CD8-positive, alpha-beta memory T cell (primary cell): ENCODE results near the gene GAL3ST2. TPM values are rescaled to one million over a fixed set of nuclear protein-coding genes. Genes with fewer than 3 reads are reported as not detected.

Experiments
- CTCF ChIA-PET: fragments of 350-600 bp; sonication (Branson Sonifier 250); formaldehyde crosslinking; loops from one replicate; lab custom pipeline; 2021; ENCODE audit warnings: antibody characterized with exemption; lab: Charles Lee
- POLR2A ChIA-PET: fragments of 350-600 bp; sonication (Branson Sonifier 250); formaldehyde crosslinking; loops from one replicate; lab custom pipeline; 2021; ENCODE audit warnings: antibody characterized with exemption; lab: Charles Lee
- DNase-seq, 5 donors: peaks; one replicate each; pipeline versions ENCODE4 v3.0.0 to v3.0.0-alpha.2; 2020 to 2022; ENCODE audit warnings: mixed read lengths in 1 of 5
- H3K27ac ChIP-seq: one replicate; pipeline ENCODE4 v1.7.0; 2013; ENCODE audit warnings: low read depth, mild to moderate bottlenecking, low read length, moderate library complexity
- H3K27me3 ChIP-seq: 2 replicates; pipeline ENCODE4 v1.7.0; 2013; ENCODE audit warnings: low read length, mild to moderate bottlenecking; ENCODE audit not compliant: insufficient read depth, poor library complexity, severe bottlenecking
- H3K36me3 ChIP-seq: 2 replicates; pipeline ENCODE4 v1.7.0; 2013; ENCODE audit warnings: mild to moderate bottlenecking, low read length, moderate library complexity; ENCODE audit not compliant: insufficient read depth
- H3K4me1 ChIP-seq: 2 replicates; pipeline ENCODE4 v1.7.0; 2013; ENCODE audit warnings: mild to moderate bottlenecking, low read length, moderate library complexity; ENCODE audit not compliant: insufficient read depth
- H3K4me3 ChIP-seq: 2 replicates; pipeline ENCODE4 v1.7.0; 2013; ENCODE audit warnings: mild to moderate bottlenecking, low read length
- H3K9me3 ChIP-seq: 2 replicates; pipeline ENCODE4 v1.7.0; 2013; ENCODE audit warnings: mild to moderate bottlenecking, low read length
- H3K27ac Mint-ChIP-seq, 8 donors: one replicate each; pipeline ENCODE4 v1.8.0; 2020 to 2021; ENCODE audit warnings: mixed read lengths in 8 of 8, mild to moderate bottlenecking in 6 of 8, inconsistent platforms in 3 of 8, moderate library complexity in 3 of 8
- H3K27me3 Mint-ChIP-seq, 2 donors: one replicate each; pipeline ENCODE4 v1.8.0; 2020 to 2021; ENCODE audit warnings: mixed read lengths in 2 of 2, mild to moderate bottlenecking in 1 of 2, moderate library complexity in 1 of 2
- H3K36me3 Mint-ChIP-seq, 3 donors: one replicate each; pipeline ENCODE4 v1.8.0; 2020 to 2021; ENCODE audit warnings: mixed read lengths in 3 of 3, inconsistent platforms in 1 of 3, mild to moderate bottlenecking in 1 of 3
- H3K4me1 Mint-ChIP-seq, 3 donors: one replicate each; pipeline ENCODE4 v1.8.0; 2020 to 2021; ENCODE audit warnings: mixed read lengths in 3 of 3, inconsistent platforms in 1 of 3, mild to moderate bottlenecking in 1 of 3
- H3K4me3 Mint-ChIP-seq, 7 donors: one replicate each; pipeline ENCODE4 v1.8.0; 2020 to 2021; ENCODE audit warnings: mixed read lengths in 7 of 7, mild to moderate bottlenecking in 6 of 7, moderate library complexity in 4 of 7, inconsistent platforms in 2 of 7
- H3K9me3 Mint-ChIP-seq, 5 donors: one replicate each; pipeline ENCODE4 v1.8.0; 2020 to 2022; ENCODE audit warnings: mixed read lengths in 5 of 5, mild to moderate bottlenecking in 3 of 5, moderate library complexity in 2 of 5, inconsistent platforms in 1 of 5
- polyA plus RNA-seq: library from polyadenylated mRNA; unstranded; fragments of 300-500 nt; fragmentation: Illumina TruSeq; gene quantifications from one replicate; pipeline ENCODE4 v1.2.3, GENCODE V29; 2021
- total RNA-seq, 2 experiments: library from RNA; stranded (reverse); gene quantifications; one replicate each; pipeline ENCODE4 v1.2.3, GENCODE V29; 2021

The GAL3ST2 gene
- total and polyA plus RNA-seq, 3 experiments from 2014 or later: 0.16 TPM; not detected in 2

DNA sequence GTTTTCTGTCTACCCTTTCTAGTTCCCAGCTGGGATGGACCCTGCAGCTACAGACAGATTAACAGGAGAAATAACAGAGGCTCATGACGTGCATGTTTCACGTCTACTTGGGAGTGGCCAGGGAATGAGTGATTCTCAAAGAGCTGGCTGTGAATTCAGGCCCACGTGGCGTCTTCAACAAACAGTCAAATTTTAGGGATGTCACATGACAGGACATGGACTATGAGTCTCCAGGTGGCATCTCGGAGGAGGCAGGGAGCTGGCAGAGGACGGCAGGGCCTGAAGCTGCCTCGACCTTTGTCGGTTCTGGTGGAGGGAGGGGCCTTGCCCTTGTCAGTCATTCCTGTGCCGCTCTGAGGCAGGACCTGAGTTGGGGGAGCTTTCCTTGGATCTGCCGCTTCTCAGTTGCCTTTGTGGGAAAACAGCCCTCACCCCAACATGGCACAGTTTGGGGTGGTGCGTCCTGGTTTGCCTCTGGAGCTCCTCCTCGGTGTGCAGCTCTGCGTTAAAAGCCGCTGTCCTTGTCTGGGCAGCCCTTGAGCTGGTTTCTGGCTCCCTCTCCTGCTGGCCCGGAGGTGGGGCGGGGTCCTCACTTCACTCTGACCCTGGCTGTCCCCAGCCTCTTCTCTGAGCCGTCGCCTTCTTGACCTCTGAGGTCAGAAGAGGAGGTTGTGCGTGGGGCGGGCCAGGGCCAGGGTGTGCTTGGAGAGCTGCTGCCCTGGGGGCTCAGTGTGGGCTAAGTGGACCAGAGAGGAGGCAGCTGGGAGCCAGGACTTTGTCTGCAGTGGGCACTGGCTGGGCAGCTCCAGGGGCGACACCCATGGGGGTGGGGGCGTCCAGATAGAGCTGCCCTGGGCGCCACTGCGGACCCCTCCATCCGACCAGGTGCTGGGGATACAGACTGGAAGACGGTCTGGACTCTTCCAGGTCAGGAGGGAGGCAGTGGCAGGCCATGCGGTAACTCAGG is 12.1 kb upstream of the GAL3ST2 start:
- H3K27ac ChIP-seq: peak overlapping the region; percentile 85
- CTCF ChIA-PET: interaction anchor here (0.8 to 4.3 kb wide), 4 partner anchors 22 to 40 kb away, joined by 3 to 14 read pairs (median 4); partner anchors contain the start of gene D2HGDH
- POLR2A ChIA-PET: interaction anchor here (0.5 to 2.5 kb wide), 3 partner anchors 14 to 104 kb away, joined by 3 to 22 read pairs (median 22); partner anchors contain the start of genes D2HGDH and RTP5
- no peaks in the 10 kb centered on the region for H3K36me3 ChIP-seq
- no peaks in the 10 kb centered on the region for H3K9me3 ChIP-seq
- Mint-ChIP-seq H3K9me3 (peaks cover 0 to 3% (median 2%) of the 10 kb centered on the region in 5 donors), H3K27ac (peak overlapping the region; percentile 43 to 100 (median 96)), H3K4me3 (peak overlapping the region in 5 of 7 donors; percentile 19 to 87 (median 84)), H3K27me3 (peaks cover 0 to 8% of the 10 kb centered on the region in 2 donors), H3K4me1 (peaks cover 28 to 44% (median 33%) of the 10 kb centered on the region in 3 donors), H3K36me3 (peaks cover 4 to 10% (median 9%) of the 10 kb centered on the region in 3 donors)
- peaks cover 22% of the 10 kb centered on the region for H3K4me1 ChIP-seq
- no peak overlapping the region for H3K4me3 ChIP-seq
- peak in 2 of 5 donors; percentile 21 to 49 for DNase-seq
- no peaks in the 10 kb centered on the region for H3K27me3 ChIP-seq

DNA sequence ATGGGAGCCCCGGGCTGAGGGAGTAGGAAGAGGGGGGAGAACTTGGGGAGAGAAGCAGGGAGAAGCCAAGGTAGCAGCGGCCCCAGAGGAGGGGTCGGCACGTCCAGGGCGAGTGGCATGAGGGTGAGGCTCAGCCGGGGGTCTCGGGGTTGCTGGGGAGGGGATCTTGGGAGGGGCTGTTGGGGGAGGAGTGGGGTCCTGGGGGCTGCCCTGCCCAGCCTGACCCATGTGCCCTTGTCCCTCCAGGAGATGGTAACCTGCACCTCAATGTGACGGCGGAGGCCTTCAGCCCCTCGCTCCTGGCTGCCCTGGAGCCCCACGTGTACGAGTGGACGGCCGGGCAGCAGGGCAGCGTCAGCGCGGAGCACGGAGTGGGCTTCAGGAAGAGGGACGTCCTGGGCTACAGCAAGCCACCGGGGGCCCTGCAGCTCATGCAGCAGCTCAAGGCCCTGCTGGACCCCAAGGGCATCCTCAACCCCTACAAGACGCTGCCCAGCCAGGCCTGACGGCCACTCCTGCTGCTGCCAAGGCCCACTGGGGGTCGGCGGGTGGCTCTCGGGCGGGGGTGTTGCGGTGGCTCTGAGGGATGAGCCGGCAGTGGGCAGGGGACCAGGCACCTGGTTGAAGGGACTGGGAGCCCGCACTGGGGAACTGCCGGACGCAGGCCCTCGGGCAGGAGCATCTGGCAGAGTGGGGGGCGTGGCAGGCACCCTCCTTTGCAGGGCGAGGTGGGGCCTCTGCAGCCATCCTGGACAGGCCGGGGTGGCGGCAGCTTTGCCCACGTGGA is 9.0 kb upstream of the GAL3ST2 start:
- Mint-ChIP-seq H3K4me1 (peaks cover 25 to 42% (median 28%) of the 10 kb centered on the region in 3 donors), H3K27ac (no peak overlapping the region), H3K36me3 (peaks cover 0 to 2% (median 0%) of the 10 kb centered on the region in 3 donors), H3K9me3 (no peaks in the 10 kb centered on the region), H3K4me3 (no peak overlapping the region), H3K27me3 (peaks cover 0 to 3% of the 10 kb centered on the region in 2 donors)
- Histone ChIP-seq H3K27me3 (no peaks in the 10 kb centered on the region), H3K27ac (no peak overlapping the region), H3K4me3 (no peak overlapping the region), H3K36me3 (no peaks in the 10 kb centered on the region), H3K9me3 (no peaks in the 10 kb centered on the region), H3K4me1 (peaks cover 26% of the 10 kb centered on the region)
- ChIA-PET CTCF (no interaction called here), POLR2A (no interaction called here)
- no peak for DNase-seq

DNA sequence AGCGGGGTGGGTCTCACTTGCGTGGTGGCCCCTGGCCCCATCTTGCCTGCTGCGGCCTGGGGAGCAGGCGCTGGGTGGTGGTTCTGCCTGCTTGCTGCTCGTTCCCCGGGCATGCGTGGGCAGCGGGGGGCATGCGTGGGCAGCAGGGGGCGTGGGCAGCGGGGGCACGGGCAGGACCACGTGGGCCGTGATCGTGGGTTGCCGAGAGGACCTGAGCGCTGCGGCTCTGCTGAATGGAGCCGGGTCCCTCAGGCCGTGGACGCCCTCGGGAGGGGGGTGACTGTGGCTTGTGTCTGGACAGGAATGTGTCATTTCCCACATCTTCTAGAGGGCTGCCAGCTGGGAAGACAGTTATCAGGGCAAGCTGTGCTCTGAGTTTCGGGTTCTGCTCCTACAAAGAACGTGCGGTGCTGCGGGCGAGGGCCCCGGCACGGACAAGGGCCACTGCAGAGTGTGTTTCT is 8.3 kb upstream of the GAL3ST2 start:
- Mint-ChIP-seq H3K27ac (peak overlapping the region in 3 of 8 donors; percentile 6 to 42 (median 27)), H3K36me3 (peaks cover 0 to 2% (median 0%) of the 10 kb centered on the region in 3 donors), H3K4me1 (peaks cover 22 to 37% (median 23%) of the 10 kb centered on the region in 3 donors), H3K4me3 (peak overlapping the region in 1 of 7 donors; percentile 32), H3K27me3 (no peaks in the 10 kb centered on the region), H3K9me3 (no peaks in the 10 kb centered on the region)
- ChIA-PET POLR2A (no interaction called here), CTCF (no interaction called here)
- Histone ChIP-seq H3K9me3 (no peaks in the 10 kb centered on the region), H3K27me3 (no peaks in the 10 kb centered on the region), H3K27ac (no peak overlapping the region), H3K36me3 (no peaks in the 10 kb centered on the region), H3K4me3 (no peak overlapping the region), H3K4me1 (peaks cover 27% of the 10 kb centered on the region)
- DNase-seq: no peak

GRCh38 chr2:241768850-241769249 is 7.8 kb upstream of the GAL3ST2 start:
- H3K4me1 Mint-ChIP-seq: peaks cover 17 to 32% (median 17%) of the 10 kb centered on the region in 3 donors
- H3K4me1 ChIP-seq: peaks cover 21% of the 10 kb centered on the region
- POLR2A ChIA-PET: no interaction called here
- H3K36me3 Mint-ChIP-seq: peaks cover 0 to 2% (median 0%) of the 10 kb centered on the region in 3 donors
- DNase-seq: no peak
- no peaks in the 10 kb centered on the region for H3K36me3 ChIP-seq
- H3K4me3 ChIP-seq: no peak overlapping the region
- H3K9me3 Mint-ChIP-seq: no peaks in the 10 kb centered on the region
- H3K27me3 ChIP-seq: no peaks in the 10 kb centered on the region
- CTCF ChIA-PET: no interaction called here
- H3K27ac Mint-ChIP-seq: peak overlapping the region in 3 of 8 donors; percentile 6 to 42 (median 27)
- H3K27me3 Mint-ChIP-seq: no peaks in the 10 kb centered on the region
- H3K27ac ChIP-seq: no peak overlapping the region
- H3K9me3 ChIP-seq: no peaks in the 10 kb centered on the region
- H3K4me3 Mint-ChIP-seq: no peak overlapping the region

- Histone ChIP-seq H3K36me3 (no peaks in the 10 kb centered on the region), H3K4me3 (no peak overlapping the region), H3K4me1 (peaks cover 12% of the 10 kb centered on the region), H3K27me3 (no peaks in the 10 kb centered on the region), H3K9me3 (no peaks in the 10 kb centered on the region), H3K27ac (no peak overlapping the region)
- Mint-ChIP-seq H3K27me3 (no peaks in the 10 kb centered on the region), H3K27ac (no peak overlapping the region), H3K9me3 (no peaks in the 10 kb centered on the region), H3K36me3 (peaks cover 0 to 2% (median 0%) of the 10 kb centered on the region in 3 donors), H3K4me3 (no peak overlapping the region), H3K4me1 (peaks cover 11 to 22% (median 12%) of the 10 kb centered on the region in 3 donors)
- CTCF ChIA-PET: no interaction called here
- no peak for DNase-seq
- POLR2A ChIA-PET: no interaction called here
Observed at GRCh38 chr2:241769819-241770184, 6.8 kb upstream of the GAL3ST2 start.

DNA sequence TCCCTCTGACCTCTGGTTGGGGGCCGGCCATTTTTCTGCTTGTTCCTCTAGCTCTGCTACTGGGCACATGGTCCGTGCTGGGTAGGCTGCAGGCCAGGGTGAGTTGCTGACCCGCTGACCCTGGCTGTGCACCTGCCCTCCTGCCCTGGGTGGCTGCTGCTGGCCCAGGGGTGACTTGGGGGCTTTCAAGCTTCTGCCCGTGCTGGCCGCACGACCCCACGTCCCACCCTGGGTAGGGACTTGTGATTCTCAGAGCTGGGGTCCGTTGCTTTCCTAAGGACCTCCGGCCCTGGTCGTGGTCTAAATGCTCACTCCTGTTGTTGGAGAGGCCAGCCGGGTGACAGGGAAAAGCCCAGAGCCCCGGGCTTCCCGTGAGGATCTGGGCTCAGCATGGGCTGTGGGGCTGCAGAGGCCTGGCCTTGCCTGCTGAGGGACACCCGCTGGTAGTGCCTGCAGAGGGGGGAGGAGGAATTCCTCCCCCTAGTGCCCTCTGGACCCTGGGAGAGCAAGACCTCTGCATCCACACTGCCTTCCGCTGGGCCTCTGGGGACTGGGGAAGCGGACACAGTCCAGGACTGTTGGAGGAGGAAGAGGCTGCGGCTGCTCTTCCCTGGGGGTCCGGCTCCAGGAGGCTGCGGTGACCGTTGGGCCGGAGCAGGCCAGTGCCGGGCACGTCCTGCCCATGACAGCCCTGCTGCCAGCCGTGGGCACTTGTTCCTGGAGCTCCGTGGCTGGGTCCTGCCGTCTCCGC is 6.3 kb upstream of the GAL3ST2 start:
- peaks cover 11% of the 10 kb centered on the region for H3K4me1 ChIP-seq
- Mint-ChIP-seq H3K36me3 (peaks cover 0 to 2% (median 0%) of the 10 kb centered on the region in 3 donors), H3K27ac (no peak overlapping the region), H3K9me3 (no peaks in the 10 kb centered on the region), H3K27me3 (no peaks in the 10 kb centered on the region), H3K4me1 (peaks cover 11 to 21% (median 12%) of the 10 kb centered on the region in 3 donors), H3K4me3 (no peak overlapping the region)
- H3K9me3 ChIP-seq: no peaks in the 10 kb centered on the region
- H3K27me3 ChIP-seq: no peaks in the 10 kb centered on the region
- DNase-seq: no peak
- H3K36me3 ChIP-seq: no peaks in the 10 kb centered on the region
- ChIA-PET CTCF (no interaction called here), POLR2A (no interaction called here)
- H3K27ac ChIP-seq: no peak overlapping the region
- no peak overlapping the region for H3K4me3 ChIP-seq

- no peak overlapping the region for H3K27ac ChIP-seq
- Mint-ChIP-seq H3K27ac (peak overlapping the region in 1 of 8 donors; percentile 94), H3K9me3 (no peaks in the 10 kb centered on the region), H3K4me1 (peaks cover 11 to 21% (median 12%) of the 10 kb centered on the region in 3 donors), H3K27me3 (no peaks in the 10 kb centered on the region), H3K4me3 (peak overlapping the region in 1 of 7 donors; percentile 20), H3K36me3 (peaks cover 0 to 2% (median 0%) of the 10 kb centered on the region in 3 donors)
- no peaks in the 10 kb centered on the region for H3K36me3 ChIP-seq
- no peak overlapping the region for H3K4me3 ChIP-seq
- H3K9me3 ChIP-seq: no peaks in the 10 kb centered on the region
- DNase-seq: no peak
- ChIA-PET POLR2A (no interaction called here), CTCF (interaction anchor here (1.5 kb wide), 1 partner anchor 108 kb away, joined by 4 read pairs; no protein-coding TSS in a partner anchor)
- H3K27me3 ChIP-seq: no peaks in the 10 kb centered on the region
- H3K4me1 ChIP-seq: peaks cover 11% of the 10 kb centered on the region
Observed at GRCh38 chr2:241770936-241771285, 5.7 kb upstream of the GAL3ST2 start.
